Measurements from ENCODE around the gene ENTREP3.

DNA sequence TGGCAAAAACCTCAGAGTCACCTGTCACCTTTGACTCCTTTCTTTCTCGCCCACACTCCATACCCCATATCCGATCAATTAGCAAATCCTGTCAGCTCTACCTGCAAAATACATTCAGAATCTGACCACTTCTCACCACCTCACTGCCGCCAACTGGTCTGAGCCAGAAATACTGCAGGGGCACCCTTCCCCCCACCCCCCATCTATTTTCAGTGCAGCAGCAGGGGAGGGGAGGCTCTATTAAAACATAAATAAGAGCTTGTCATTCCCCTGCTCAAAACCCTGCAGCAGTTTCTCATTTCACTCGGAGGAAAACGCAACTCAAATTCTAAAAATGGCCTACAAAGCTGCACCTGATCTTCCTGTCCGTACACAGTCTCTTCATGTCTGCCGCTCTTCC lies 42.1 kb upstream of the ENTREP3 start:
- TF ChIP-seq POLR2A (IDR thresholded peaks at IDR 0.05): no peak
- TF ChIP-seq, protein P1, sequence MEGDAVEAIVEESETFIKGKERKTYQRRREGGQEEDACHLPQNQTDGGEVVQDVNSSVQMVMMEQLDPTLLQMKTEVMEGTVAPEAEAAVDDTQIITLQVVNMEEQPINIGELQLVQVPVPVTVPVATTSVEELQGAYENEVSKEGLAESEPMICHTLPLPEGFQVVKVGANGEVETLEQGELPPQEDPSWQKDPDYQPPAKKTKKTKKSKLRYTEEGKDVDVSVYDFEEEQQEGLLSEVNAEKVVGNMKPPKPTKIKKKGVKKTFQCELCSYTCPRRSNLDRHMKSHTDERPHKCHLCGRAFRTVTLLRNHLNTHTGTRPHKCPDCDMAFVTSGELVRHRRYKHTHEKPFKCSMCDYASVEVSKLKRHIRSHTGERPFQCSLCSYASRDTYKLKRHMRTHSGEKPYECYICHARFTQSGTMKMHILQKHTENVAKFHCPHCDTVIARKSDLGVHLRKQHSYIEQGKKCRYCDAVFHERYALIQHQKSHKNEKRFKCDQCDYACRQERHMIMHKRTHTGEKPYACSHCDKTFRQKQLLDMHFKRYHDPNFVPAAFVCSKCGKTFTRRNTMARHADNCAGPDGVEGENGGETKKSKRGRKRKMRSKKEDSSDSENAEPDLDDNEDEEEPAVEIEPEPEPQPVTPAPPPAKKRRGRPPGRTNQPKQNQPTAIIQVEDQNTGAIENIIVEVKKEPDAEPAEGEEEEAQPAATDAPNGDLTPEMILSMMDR (IDR thresholded peaks at IDR 0.05): no peak
- no peak for TF ChIP-seq POLR2AphosphoS5 (IDR thresholded peaks at IDR 0.05)
